ENCODE results near the gene GRM6. TPM values are rescaled to one million over a fixed set of nuclear protein-coding genes. Genes with fewer than 3 reads are reported as not detected.
A peak's percentile ranks its signal among the peaks of the same experiment; 100 is the strongest.

The GRM6 gene
- not detected for total RNA-seq

- DNase-seq (ENCODE audit: low spot score) (no peak), ATAC-seq (no peak)
These were observed at the start of gene GRM6 for GRCh38 chr5:178994580-178995340. GRM6 (minus strand) TSS chr5:178995320; CDS start chr5:178994944, 376 bp downstream.

- ATAC-seq: no peak
- no peak for DNase-seq (ENCODE audit: low spot score)
These were observed 49.6 kb upstream of the GRM6 start for GRCh38 chr5:179044765-179045164.

GRCh38 chr5:179033004-179033580 lies 38.0 kb upstream of the GRM6 start:
- ATAC-seq: no peak
- no peak for DNase-seq (ENCODE audit: low spot score)

- DNase-seq (ENCODE audit: low spot score) (peak; percentile 96), ATAC-seq (peak; percentile 98)
These were observed 28.5 kb upstream of the GRM6 start, which contains the start of gene ZNF879 for GRCh38 chr5:179023528-179024189. ZNF879 (plus strand) TSS chr5:179023804; CDS start chr5:179025005, 1,201 bp downstream.

GRCh38 chr5:179008667-179009066 lies 13.5 kb upstream of the GRM6 start:
- ATAC-seq: no peak
- DNase-seq (ENCODE audit: low spot score): no peak

GRCh38 chr5:179006564-179006963 lies 11.4 kb upstream of the GRM6 start:
- ATAC-seq: no peak
- DNase-seq (ENCODE audit: low spot score): no peak

- DNase-seq (ENCODE audit: low spot score): no peak
- no peak for ATAC-seq
These were observed 3.3 kb upstream of the GRM6 start for GRCh38 chr5:178998441-178998840.

- DNase-seq (ENCODE audit: low spot score) (no peak), ATAC-seq (no peak)
These were observed 2.1 kb upstream of the GRM6 start for GRCh38 chr5:178997191-178997590.

GRCh38 chr5:178996156-178996555 lies 1.0 kb upstream of the GRM6 start:
- ATAC-seq: no peak

GRCh38 chr5:178995341-178995690 lies 196 bp upstream of the GRM6 start:
- ATAC-seq (no peak), DNase-seq (ENCODE audit: low spot score) (no peak)

More at GRCh38 chr5:178996156-178996555, 1.0 kb upstream of the GRM6 start:
- no peak for DNase-seq (ENCODE audit: low spot score)

GRCh38 chr5:178993955-178994579 lies 1.1 kb downstream of the GRM6 start:
- DNase-seq (ENCODE audit: low spot score): no peak

GRCh38 chr5:178993236-178993765 lies 1.8 kb downstream of the GRM6 start:
- ATAC-seq: no peak
- DNase-seq (ENCODE audit: low spot score): no peak

More at GRCh38 chr5:178993955-178994579, 1.1 kb downstream of the GRM6 start:
- no peak for ATAC-seq

- no peak for DNase-seq (ENCODE audit: low spot score)
- no peak for ATAC-seq
These were observed 2.7 kb downstream of the GRM6 start for GRCh38 chr5:178992291-178992895.

- DNase-seq (ENCODE audit: low spot score): peak; percentile 30
- no peak for ATAC-seq
These were observed 3.7 kb downstream of the GRM6 start for GRCh38 chr5:178991190-178992145.

GRCh38 chr5:178990491-178990890 lies 4.6 kb downstream of the GRM6 start:
- DNase-seq (ENCODE audit: low spot score): no peak
- ATAC-seq: no peak

- no peak for ATAC-seq
- peak; percentile 21 for DNase-seq (ENCODE audit: low spot score)
These were observed 5.8 kb downstream of the GRM6 start for GRCh38 chr5:178989311-178989710.

- DNase-seq (ENCODE audit: low spot score): no peak
- ATAC-seq: no peak
These were observed 6.5 kb downstream of the GRM6 start for GRCh38 chr5:178988436-178989220.

- DNase-seq (ENCODE audit: low spot score) (no peak), ATAC-seq (no peak)
These were observed 8.7 kb downstream of the GRM6 start for GRCh38 chr5:178986326-178986960.
